A549 (cell line): ENCODE results near the gene UBAC2. TPM values are rescaled to one million over a fixed set of nuclear protein-coding genes. Genes with fewer than 3 reads are reported as not detected.

Source experiments
- ATAC-seq, 2 experiments: fragments of 200-7000 bp in 1 of 2; fragments of >200 bp in 1 of 2; cut with Nextera tagmentation in 1 of 2; cut with Tn5 transposase in 1 of 2; 3 replicates each; pipeline versions ENCODE4 v1.8.0 to v1.9.1; 2018 to 2020; ENCODE audit warnings: mild to moderate bottlenecking in 1 of 2, moderate library complexity in 1 of 2
- CTCF ChIA-PET: fragments of 300-600 bp; sonication (Branson Sonifier 250); formaldehyde crosslinking; extraction: SDS; loops from one replicate; lab custom pipeline; 2021; ENCODE audit warnings: antibody characterized with exemption, inconsistent platforms; lab: Yijun Ruan, JAX
- POLR2A ChIA-PET: fragments of 350-600 bp; formaldehyde crosslinking; extraction: SDS; loops from one replicate; lab custom pipeline; 2021; ENCODE audit warnings: antibody characterized with exemption, inconsistent platforms; lab: Yijun Ruan, JAX
- DNase-seq, 2 experiments: peaks; one replicate each; pipeline versions ENCODE4 v3.0.0 to v3.0.0-alpha.2; 2011 to 2016; ENCODE audit warnings: low read depth in 1 of 2, low spot score in 1 of 2
- FAIRE-seq: peaks from 2 replicates; lab custom pipeline; 2011; peaks lifted over from hg19 to GRCh38; lab: Jason Lieb, UNC
- H3K27ac ChIP-seq, 2 experiments: fragments of >200 bp; sonication (Bioruptor Twin); formaldehyde crosslinking; 3 replicates each; pipeline ENCODE4 v1.5.1; 2016 to 2017
- H3K4me1 ChIP-seq: fragments of >200 bp; sonication (Bioruptor Twin); formaldehyde crosslinking; 3 replicates; pipeline ENCODE4 v1.6.1; 2016
- H3K4me2 ChIP-seq: fragments of >200 bp; sonication (Bioruptor Twin); formaldehyde crosslinking; 3 replicates; pipeline ENCODE4 v1.6.1; 2016
- H3K4me3 ChIP-seq: fragments of >200 bp; sonication (Bioruptor Twin); formaldehyde crosslinking; 3 replicates; pipeline ENCODE4 v1.5.1; 2016
- H3K9me3 ChIP-seq: fragments of >200 bp; sonication (Bioruptor Twin); formaldehyde crosslinking; 3 replicates; pipeline ENCODE4 v1.6.1; 2016
- CBX2 ChIP-seq: fragments of 200-600 bp; sonication (generic); IDR thresholded peaks from 2 replicates; pipeline ENCODE4 v1.6.1; 2016; ENCODE audit warnings: low read depth, mild to moderate bottlenecking, borderline replicate concordance
- CBX8 ChIP-seq: fragments of 200-600 bp; sonication (generic); IDR thresholded peaks from 2 replicates; pipeline ENCODE4 v1.6.1; 2016
- CHD2 ChIP-seq: fragments of 150-350 bp; IDR thresholded peaks from 2 replicates; pipeline ENCODE4 v1.6.1; 2014; ENCODE audit warnings: low read length; ENCODE audit not compliant: partially characterized antibody
- CHD4 ChIP-seq: fragments of 200-600 bp; sonication (generic); IDR thresholded peaks from 2 replicates; pipeline ENCODE4 v1.6.1; 2016; ENCODE audit warnings: antibody characterized with exemption, mild to moderate bottlenecking, borderline replicate concordance
- EP300 ChIP-seq, 2 experiments: fragments of >200 bp; sonication (Bioruptor Twin); formaldehyde crosslinking; IDR thresholded peaks; 2 replicates in 1 of 2; 3 replicates in 1 of 2; pipeline ENCODE4 v1.6.1; 2016 to 2017
- FOSL2 ChIP-seq, 2 experiments: fragments of 450-650 bp in 1 of 2; fragments of >200 bp in 1 of 2; sonication (Bioruptor Twin) in 1 of 2; formaldehyde crosslinking; IDR thresholded peaks; 2 replicates each; pipeline versions ENCODE4 v1.5.0 to v1.6.1; 2016 to 2020; ENCODE audit warnings: mild to moderate bottlenecking in 1 of 2, moderate library complexity in 1 of 2
- FOXS1 ChIP-seq: fragments of 250-450 bp; sonication (Bioruptor Pico); IDR thresholded peaks from 2 replicates; pipeline ENCODE4 v1.5.0; 2020; ENCODE audit warnings: mild to moderate bottlenecking, moderate library complexity
- HOXA7 ChIP-seq: fragments of 250-450 bp; sonication (Bioruptor Pico); IDR thresholded peaks from 2 replicates; pipeline ENCODE4 v1.5.0; 2020; ENCODE audit warnings: mild to moderate bottlenecking, moderate library complexity
- HOXB5 ChIP-seq: fragments of 250-450 bp; sonication (Bioruptor Pico); IDR thresholded peaks from 2 replicates; pipeline ENCODE4 v1.5.0; 2020; ENCODE audit warnings: mild to moderate bottlenecking, moderate library complexity
- JUNB ChIP-seq: fragments of >200 bp; sonication (Bioruptor Twin); formaldehyde crosslinking; IDR thresholded peaks from 2 replicates; pipeline ENCODE4 v1.6.1; 2016
- KDM5A ChIP-seq: fragments of 200-600 bp; sonication (generic); IDR thresholded peaks from 2 replicates; pipeline ENCODE4 v1.6.1; 2016; ENCODE audit warnings: antibody characterized with exemption, mild to moderate bottlenecking
- NFE2L2 ChIP-seq: fragments of 150-350 bp; conservative IDR thresholded peaks from 2 replicates; pipeline ENCODE4 v1.6.1; 2014; ENCODE audit warnings: low read length
- NPAS2 ChIP-seq: fragments of 250-450 bp; sonication (Bioruptor Pico); IDR thresholded peaks from 2 replicates; pipeline ENCODE4 v1.8.0; 2022; ENCODE audit warnings: mild to moderate bottlenecking, moderate library complexity, borderline replicate concordance
- NR3C1 ChIP-seq: fragments of >200 bp; sonication (Bioruptor Twin); formaldehyde crosslinking; IDR thresholded peaks from 3 replicates; pipeline ENCODE4 v1.6.1; 2017
- PHF8 ChIP-seq: fragments of 200-600 bp; sonication (generic); IDR thresholded peaks from 2 replicates; pipeline ENCODE4 v1.6.1; 2016; ENCODE audit warnings: low read depth, mild to moderate bottlenecking, antibody characterized with exemption, moderate library complexity, borderline replicate concordance
- RARB ChIP-seq: fragments of 250-450 bp; sonication (Bioruptor Pico); IDR thresholded peaks from 2 replicates; pipeline ENCODE4 v1.8.0; 2021; ENCODE audit warnings: mild to moderate bottlenecking, moderate library complexity
- SREBF2 ChIP-seq: fragments of 450-650 bp; IDR thresholded peaks from 2 replicates; pipeline ENCODE4 v1.6.1; 2014; ENCODE audit warnings: mild to moderate bottlenecking, moderate library complexity
- TP53 ChIP-seq: fragments of 250-450 bp; sonication (Bioruptor Pico); IDR thresholded peaks from 2 replicates; pipeline ENCODE4 v1.5.0; 2021; ENCODE audit warnings: mild to moderate bottlenecking, moderate library complexity
- ZFP36 ChIP-seq: fragments of 450-650 bp; IDR thresholded peaks from 2 replicates; pipeline ENCODE4 v1.6.1; 2014; ENCODE audit warnings: borderline replicate concordance; ENCODE audit not compliant: partially characterized antibody
- ZNF302 ChIP-seq: fragments of 250-450 bp; sonication (Bioruptor Pico); IDR thresholded peaks from 2 replicates; pipeline ENCODE4 v1.9.0; 2021; ENCODE audit warnings: inconsistent platforms, mild to moderate bottlenecking, moderate library complexity
- ZSCAN20 ChIP-seq: fragments of 250-450 bp; sonication (Bioruptor Pico); IDR thresholded peaks from 2 replicates; pipeline ENCODE4 v1.8.0; 2022; ENCODE audit warnings: mild to moderate bottlenecking, moderate library complexity
- WGBS: methylation state at CpG from one replicate; pipeline ENCODE4 v1.1.6; 2017; ENCODE audit errors: missing lambda C conversion rate; 5-methylcytosine and 5-hydroxymethylcytosine counted together
- polyA plus RNA-seq, 4 experiments: library from polyadenylated mRNA; depleted of rRNA in 3 of 4; stranded (reverse); fragments of >200 nt; fragmentation: RNase III in 1 of 4; extraction: RNeasy Plus Mini Kit Qiagen cat#74134 plus additional on column Dnase treatment in 1 of 4; gene quantifications; 2 replicates in 3 of 4; 3 replicates in 1 of 4; pipeline ENCODE4 v1.2.3, GENCODE V29; 2011 to 2017
- TF ChIP-seq, protein P1 (sequence below): fragments of >200 bp; sonication (Bioruptor Twin); formaldehyde crosslinking; IDR thresholded peaks from 2 replicates; pipeline ENCODE4 v1.6.1; 2016
- TF ChIP-seq, protein P2 (sequence below): fragments of 450-650 bp; IDR thresholded peaks from 2 replicates; pipeline ENCODE4 v1.6.1; 2014; ENCODE audit warnings: antibody characterized with exemption
- TF ChIP-seq, protein P3 (sequence below): IDR thresholded peaks from 2 replicates; pipeline ENCODE4 v1.6.1; 2012; ENCODE audit warnings: low read depth, borderline replicate concordance
- TF ChIP-seq, protein P4 (sequence below): fragments of >200 bp; sonication (Bioruptor Twin); formaldehyde crosslinking; IDR thresholded peaks from 3 replicates; pipeline ENCODE4 v1.5.1; 2016

The UBAC2 gene
- polyA plus RNA-seq, 2 of the 4 experiments (the other 2 are of a cell fraction), result 61.6 to 103 TPM

DNA sequence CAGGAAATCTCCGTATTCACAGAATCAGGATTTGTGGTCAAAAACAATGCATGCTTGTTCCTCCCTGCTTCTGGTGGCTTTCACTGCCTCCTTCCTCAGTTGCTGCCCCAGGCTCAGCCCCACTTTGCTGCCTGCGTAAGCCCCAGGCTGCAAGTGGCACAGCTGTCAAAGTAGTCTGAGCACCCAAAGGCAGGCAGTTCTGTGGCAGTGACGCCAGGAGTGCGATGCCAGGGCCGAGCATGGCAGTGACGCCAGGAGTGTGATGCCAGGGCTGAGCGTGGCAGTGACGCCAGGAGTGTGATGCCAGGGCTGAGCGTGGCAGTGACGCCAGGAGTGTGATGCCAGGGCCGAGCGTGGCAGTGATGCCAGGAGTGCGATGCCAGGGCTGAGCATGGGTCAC, 183.8 kb downstream of the UBAC2 start:
- POLR2A ChIA-PET, result no interaction called here
- no peak for FAIRE-seq
- Histone ChIP-seq H3K27ac (no peak overlapping the region), H3K4me1 (no peaks in the 10 kb centered on the region), H3K9me3 (no peaks in the 10 kb centered on the region), H3K4me2 (no peak overlapping the region), H3K4me3 (no peak overlapping the region)
- no peak for ATAC-seq
- WGBS, result 73% methylated on average over 3 of the region's 13 CpGs
- TF ChIP-seq NFE2L2 (no peak), CHD2 (no peak), RARB (CRISPR knock-in tag) (no peak), ZSCAN20 (CRISPR knock-in tag) (no peak), HOXB5 (no peak), CBX2 (no peak), NPAS2 (CRISPR knock-in tag) (no peak), ZNF302 (CRISPR knock-in tag) (no peak), SREBF2 (no peak)
- TF ChIP-seq, protein P1, sequence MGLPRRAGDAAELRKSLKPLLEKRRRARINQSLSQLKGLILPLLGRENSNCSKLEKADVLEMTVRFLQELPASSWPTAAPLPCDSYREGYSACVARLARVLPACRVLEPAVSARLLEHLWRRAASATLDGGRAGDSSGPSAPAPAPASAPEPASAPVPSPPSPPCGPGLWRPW, result no peak
- no peak for DNase-seq
- CTCF ChIA-PET, result interaction anchor here (0.5 kb wide), 1 partner anchor 8 kb away, joined by 3 read pairs; no protein-coding TSS in a partner anchor

DNA sequence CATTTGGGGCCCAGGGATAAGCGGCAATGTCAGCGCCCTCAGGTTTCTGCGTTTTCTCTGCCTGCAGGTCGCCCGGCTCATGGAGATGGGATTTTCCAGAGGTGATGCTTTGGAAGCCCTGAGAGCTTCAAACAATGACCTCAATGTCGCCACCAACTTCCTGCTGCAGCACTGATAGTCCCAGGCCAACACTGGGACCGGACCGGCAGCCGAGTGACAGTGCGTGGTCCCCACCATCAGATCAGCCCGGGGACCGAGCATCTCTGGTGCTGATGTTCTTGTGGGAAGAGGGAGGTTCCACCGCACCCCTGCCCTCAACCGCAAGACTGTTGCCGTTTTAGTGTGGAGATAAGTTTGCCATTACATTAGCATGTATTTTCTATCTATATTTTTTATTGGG, 184.5 kb downstream of the UBAC2 start:
- Histone ChIP-seq H3K4me1 (no peaks in the 10 kb centered on the region), H3K9me3 (no peaks in the 10 kb centered on the region), H3K4me3 (no peak overlapping the region), H3K4me2 (no peak overlapping the region), H3K27ac (no peak overlapping the region)
- TF ChIP-seq, protein P2, sequence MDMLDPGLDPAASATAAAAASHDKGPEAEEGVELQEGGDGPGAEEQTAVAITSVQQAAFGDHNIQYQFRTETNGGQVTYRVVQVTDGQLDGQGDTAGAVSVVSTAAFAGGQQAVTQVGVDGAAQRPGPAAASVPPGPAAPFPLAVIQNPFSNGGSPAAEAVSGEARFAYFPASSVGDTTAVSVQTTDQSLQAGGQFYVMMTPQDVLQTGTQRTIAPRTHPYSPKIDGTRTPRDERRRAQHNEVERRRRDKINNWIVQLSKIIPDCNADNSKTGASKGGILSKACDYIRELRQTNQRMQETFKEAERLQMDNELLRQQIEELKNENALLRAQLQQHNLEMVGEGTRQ, result no peak
- TF ChIP-seq KDM5A (no peak), FOSL2 (IDR thresholded peaks at IDR 0.05) (no peak), FOSL2 (CRISPR knock-in tag; IDR thresholded peaks at IDR 0.05) (no peak), HOXA7 (CRISPR knock-in tag) (no peak), CBX8 (no peak), ZSCAN20 (CRISPR knock-in tag) (no peak), CHD4 (no peak), NR3C1 (no peak), JUNB (no peak), TP53 (no peak), FOXS1 (no peak), EP300 (IDR thresholded peaks at IDR 0.05) (no peak), PHF8 (no peak), CHD2 (no peak), ZFP36 (no peak)
- TF ChIP-seq, protein P3, sequence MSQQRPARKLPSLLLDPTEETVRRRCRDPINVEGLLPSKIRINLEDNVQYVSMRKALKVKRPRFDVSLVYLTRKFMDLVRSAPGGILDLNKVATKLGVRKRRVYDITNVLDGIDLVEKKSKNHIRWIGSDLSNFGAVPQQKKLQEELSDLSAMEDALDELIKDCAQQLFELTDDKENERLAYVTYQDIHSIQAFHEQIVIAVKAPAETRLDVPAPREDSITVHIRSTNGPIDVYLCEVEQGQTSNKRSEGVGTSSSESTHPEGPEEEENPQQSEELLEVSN, result no peak
- TF ChIP-seq, protein P4, sequence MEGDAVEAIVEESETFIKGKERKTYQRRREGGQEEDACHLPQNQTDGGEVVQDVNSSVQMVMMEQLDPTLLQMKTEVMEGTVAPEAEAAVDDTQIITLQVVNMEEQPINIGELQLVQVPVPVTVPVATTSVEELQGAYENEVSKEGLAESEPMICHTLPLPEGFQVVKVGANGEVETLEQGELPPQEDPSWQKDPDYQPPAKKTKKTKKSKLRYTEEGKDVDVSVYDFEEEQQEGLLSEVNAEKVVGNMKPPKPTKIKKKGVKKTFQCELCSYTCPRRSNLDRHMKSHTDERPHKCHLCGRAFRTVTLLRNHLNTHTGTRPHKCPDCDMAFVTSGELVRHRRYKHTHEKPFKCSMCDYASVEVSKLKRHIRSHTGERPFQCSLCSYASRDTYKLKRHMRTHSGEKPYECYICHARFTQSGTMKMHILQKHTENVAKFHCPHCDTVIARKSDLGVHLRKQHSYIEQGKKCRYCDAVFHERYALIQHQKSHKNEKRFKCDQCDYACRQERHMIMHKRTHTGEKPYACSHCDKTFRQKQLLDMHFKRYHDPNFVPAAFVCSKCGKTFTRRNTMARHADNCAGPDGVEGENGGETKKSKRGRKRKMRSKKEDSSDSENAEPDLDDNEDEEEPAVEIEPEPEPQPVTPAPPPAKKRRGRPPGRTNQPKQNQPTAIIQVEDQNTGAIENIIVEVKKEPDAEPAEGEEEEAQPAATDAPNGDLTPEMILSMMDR, result no peak
- ChIA-PET POLR2A (no interaction called here), CTCF (no interaction called here)
- ATAC-seq (no peak), DNase-seq (no peak), FAIRE-seq (no peak)
- 95% methylated on average over 13 of the region's 15 CpGs for WGBS
